NB4 (cell line): ENCODE data around the gene CAMK2B.
A peak's percentile ranks its signal among the peaks of the same experiment; 100 is the strongest.

Experiments used
- DNase-seq: peaks from one replicate; pipeline ENCODE4 v3.0.0; 2010; ENCODE audit warnings: low read depth
- H3K4me3 ChIP-seq: one replicate; pipeline ENCODE4 v1.5.1; 2011; ENCODE audit warnings: mild to moderate bottlenecking, low read depth, low read length, moderate library complexity
- CTCF ChIP-seq: IDR thresholded peaks from one replicate; pipeline ENCODE4 v1.5.1; 2012; ENCODE audit warnings: low read depth, low read length
- MAX ChIP-seq: IDR thresholded peaks from 2 replicates; pipeline ENCODE4 v1.6.1; 2011; ENCODE audit warnings: low read depth, low read length
- MYC ChIP-seq: IDR thresholded peaks from 2 replicates; pipeline ENCODE4 v1.6.1; 2011; ENCODE audit warnings: low read depth, low read length
- POLR2A ChIP-seq: IDR thresholded peaks from 2 replicates; pipeline ENCODE4 v1.6.1; 2011; ENCODE audit warnings: mild to moderate bottlenecking; ENCODE audit not compliant: insufficient read length; ENCODE audit errors: extremely low read depth

Gene CAMK2B

GRCh38 chr7:44278451-44279161, 46.8 kb downstream of the CAMK2B start:
- DNase-seq: no peak
- TF ChIP-seq MAX: no peak
- no peak for TF ChIP-seq CTCF
- TF ChIP-seq MYC: no peak
- H3K4me3 ChIP-seq: no peak overlapping the region

DNA sequence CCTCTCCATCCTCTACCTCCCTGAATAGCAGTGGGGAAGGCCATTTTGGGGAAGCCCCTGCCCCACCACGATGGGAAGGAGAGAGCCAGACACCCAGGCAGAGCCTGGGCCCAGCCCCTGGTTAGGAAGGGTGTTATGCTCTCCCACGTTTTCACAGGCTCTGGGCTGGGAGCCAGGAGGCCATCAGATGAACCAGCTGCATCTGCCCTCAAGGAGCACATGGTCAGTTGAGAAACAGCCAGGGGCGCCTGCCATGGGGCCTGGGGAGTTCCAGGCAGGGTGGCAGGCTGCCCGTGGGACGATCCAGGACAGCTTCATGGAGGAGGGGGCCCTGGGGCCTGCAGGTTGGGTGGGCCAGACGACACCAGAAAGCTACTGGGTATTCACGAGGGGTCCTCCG, 47.5 kb downstream of the CAMK2B start:
- no peak for DNase-seq
- H3K4me3 ChIP-seq: no peak overlapping the region
- TF ChIP-seq POLR2A (no peak), CTCF (no peak), MYC (no peak), MAX (0 out of 2 replicates have a peak, but pooled peaks have one; percentile 44)

DNA sequence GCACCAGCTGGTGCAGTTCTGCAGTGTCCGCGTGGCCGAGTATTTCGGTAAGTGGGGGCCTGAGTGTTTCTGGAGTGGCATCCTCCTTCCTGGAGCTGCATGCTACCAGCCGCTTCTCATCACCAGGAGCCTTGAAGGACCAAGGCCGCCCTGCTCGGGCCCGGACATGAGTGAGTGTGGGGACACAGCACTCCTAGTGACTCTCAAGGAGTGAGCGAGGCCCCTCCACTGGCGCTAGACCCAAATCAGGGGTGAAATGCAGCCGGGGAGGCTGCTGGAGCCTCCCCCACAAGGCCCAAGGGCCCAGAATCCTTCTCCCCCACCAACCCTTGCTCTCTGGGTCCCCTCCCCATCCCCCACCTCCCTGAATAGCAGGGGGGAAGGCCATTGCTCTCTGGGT, 48.0 kb downstream of the CAMK2B start:
- H3K4me3 ChIP-seq: no peak overlapping the region
- no peak for TF ChIP-seq CTCF
- no peak for TF ChIP-seq POLR2A
- TF ChIP-seq MYC: no peak
- no peak for TF ChIP-seq MAX
- DNase-seq: no peak

DNA sequence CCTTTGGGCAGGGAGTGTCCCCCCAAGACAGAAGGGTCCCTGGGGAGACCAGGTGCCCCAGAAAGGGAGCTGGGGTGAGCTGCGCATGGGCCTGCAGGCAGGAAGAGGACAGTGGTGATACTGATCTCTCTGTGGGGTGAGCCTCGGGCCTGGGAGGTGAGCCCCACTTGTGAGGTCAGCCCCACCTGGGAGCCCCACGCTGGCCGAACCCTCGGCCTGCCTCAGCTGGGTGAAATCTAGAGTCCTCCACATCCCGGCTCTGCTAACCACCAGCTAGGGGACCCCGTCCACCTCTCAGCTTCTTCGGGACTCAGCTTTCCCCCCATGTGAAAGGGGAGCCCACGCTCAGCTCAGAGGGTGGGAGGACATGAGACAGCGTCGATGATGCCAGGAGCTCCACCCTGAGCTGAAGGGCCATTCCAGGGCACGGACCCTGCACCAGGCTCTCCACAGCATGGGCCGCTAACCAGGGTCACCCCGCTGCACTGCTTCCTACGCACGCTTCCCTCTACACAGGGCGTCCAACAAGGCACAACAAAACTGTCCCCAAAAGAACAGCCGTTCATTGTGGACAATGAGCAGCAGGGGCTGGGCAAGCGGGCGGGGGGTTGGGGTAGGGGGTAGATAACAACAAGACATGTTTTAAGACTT, 48.7 kb downstream of the CAMK2B start:
- no peak overlapping the region for H3K4me3 ChIP-seq
- DNase-seq: no peak
- no peak for TF ChIP-seq POLR2A
- no peak for TF ChIP-seq MYC
- no peak for TF ChIP-seq MAX
- TF ChIP-seq CTCF: no peak

DNA sequence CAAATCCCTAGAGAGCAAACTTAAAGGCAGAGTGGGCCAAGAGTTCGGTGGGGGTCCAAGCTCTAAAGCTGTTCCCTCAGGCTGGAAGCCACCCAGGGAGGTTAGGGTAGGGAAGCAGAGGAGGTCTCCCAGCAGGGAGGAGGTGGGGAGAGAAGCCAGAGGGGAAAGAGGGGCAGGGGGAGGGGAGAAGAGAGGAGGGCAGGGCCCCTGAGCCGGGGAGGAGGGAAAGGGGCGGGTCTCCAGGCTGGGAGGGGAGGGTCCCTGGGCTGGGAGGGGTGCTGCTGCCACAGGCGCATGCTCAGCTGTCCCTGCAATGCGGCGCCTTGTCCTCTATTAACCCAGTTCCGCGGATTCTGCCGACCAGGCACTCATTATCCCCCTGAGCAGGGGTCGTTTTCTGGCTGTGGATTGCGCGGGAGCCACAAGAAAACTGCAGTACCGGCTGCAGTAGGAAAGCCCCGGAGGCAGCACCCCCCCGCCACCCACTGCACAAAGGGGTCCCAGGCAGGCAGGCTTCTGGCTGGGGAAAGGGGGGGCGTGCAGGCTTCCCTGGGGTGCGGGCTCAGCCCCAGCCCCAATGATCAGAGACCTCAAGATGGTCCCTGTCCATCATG, 49.3 kb downstream of the CAMK2B start:
- no peak for TF ChIP-seq MAX
- no peak for TF ChIP-seq MYC
- TF ChIP-seq CTCF: no peak
- TF ChIP-seq POLR2A: no peak
- no peak for DNase-seq
- no peak overlapping the region for H3K4me3 ChIP-seq
